Hematopoietic multipotent progenitor cell treated with erythropoietin and hydrocortisone succinate and interleukin-3 and kit ligand, for 6 days (in vitro differentiated cells): Measurements from ENCODE around the gene MLNR.

Source experiments
- DNase-seq: peaks from one replicate; pipeline ENCODE4 v3.0.0-alpha.2; 2015

The MLNR gene

GRCh38 chr13:49226613-49227012, 6.5 kb downstream of the MLNR start:
- no peak for DNase-seq

- no peak for DNase-seq
Measured at GRCh38 chr13:49234741-49235140, 14.6 kb downstream of the MLNR start.

GRCh38 chr13:49235856-49236431, 15.8 kb downstream of the MLNR start:
- no peak for DNase-seq

- no peak for DNase-seq
Measured at GRCh38 chr13:49238621-49239020, 18.5 kb downstream of the MLNR start.

GRCh38 chr13:49240017-49240416, 19.9 kb downstream of the MLNR start:
- peak; percentile 79 for DNase-seq

GRCh38 chr13:49241296-49241695, 21.2 kb downstream of the MLNR start:
- DNase-seq, result no peak

- no peak for DNase-seq
Measured at GRCh38 chr13:49245101-49245500, 25.0 kb downstream of the MLNR start.

- peak; percentile 46 for DNase-seq
Measured at GRCh38 chr13:49246850-49247642, 26.9 kb downstream of the MLNR start.

- peak; percentile 98 for DNase-seq
Measured at GRCh38 chr13:49247643-49248621, 27.8 kb downstream of the MLNR start, which contains the start of gene CDADC1. CDADC1 (plus strand) TSS chr13:49247925; CDS start chr13:49248038, 113 bp downstream.

- DNase-seq, result peak; percentile 39
Measured at GRCh38 chr13:49248622-49249002, 28.5 kb downstream of the MLNR start.

- DNase-seq, result no peak
Measured at GRCh38 chr13:49251326-49251725, 31.2 kb downstream of the MLNR start.

GRCh38 chr13:49253310-49253709, 33.2 kb downstream of the MLNR start:
- peak; percentile 52 for DNase-seq

GRCh38 chr13:49254007-49254406, 33.9 kb downstream of the MLNR start:
- DNase-seq, result peak; percentile 36

GRCh38 chr13:49256841-49257240, 36.7 kb downstream of the MLNR start:
- DNase-seq, result no peak

- DNase-seq, result peak; percentile 40
Measured at GRCh38 chr13:49258089-49258796, 38.1 kb downstream of the MLNR start.

GRCh38 chr13:49259586-49259985, 39.4 kb downstream of the MLNR start:
- no peak for DNase-seq

GRCh38 chr13:49262634-49263033, 42.5 kb downstream of the MLNR start:
- DNase-seq, result no peak

GRCh38 chr13:49265822-49266221, 45.7 kb downstream of the MLNR start:
- DNase-seq, result no peak

- DNase-seq, result no peak
Measured at GRCh38 chr13:49271264-49271663, 51.1 kb downstream of the MLNR start.
